OCI-LY3 (cell line): Measurements from ENCODE around the gene DCUN1D2.

Experiments
- H2AFZ ChIP-seq: fragments of 200-600, 300-600 bp; shearing (Covaris generic); 2 replicates; pipeline ENCODE4 v1.6.0; 2014; ENCODE audit warnings: antibody characterized with exemption, low read depth, low read length
- H3K27ac ChIP-seq: fragments of 200-600, 300-600 bp; sonication (generic); 2 replicates; pipeline ENCODE4 v1.5.1; 2014; ENCODE audit warnings: mild to moderate bottlenecking, low read length, moderate library complexity, mixed read lengths
- H3K27me3 ChIP-seq: fragments of 200-600, 300-600 bp; sonication (generic); 2 replicates; pipeline ENCODE4 v1.6.1; 2014; ENCODE audit warnings: low read depth, low read length, mixed read lengths
- H3K36me3 ChIP-seq: fragments of 200-600, 300-600 bp; sonication (generic); replicated peaks from 2 replicates; pipeline ENCODE3; 2014; ENCODE audit warnings: low read depth, low read length, mixed read lengths
- H3K4me1 ChIP-seq: fragments of 300-600, 200-600 bp; sonication (generic); 2 replicates; pipeline ENCODE4 v1.6.1; 2014; ENCODE audit warnings: low read length, mixed read lengths
- H3K4me2 ChIP-seq: fragments of 200-600, 300-600 bp; sonication (generic); 2 replicates; pipeline ENCODE4 v1.6.1; 2014; ENCODE audit warnings: low read length, mixed read lengths
- H3K4me3 ChIP-seq: fragments of 300-600, 200-600 bp; sonication (generic); 2 replicates; pipeline ENCODE4 v1.5.1; 2014; ENCODE audit warnings: antibody characterized with exemption, mild to moderate bottlenecking, low read length, moderate library complexity
- H3K79me2 ChIP-seq: fragments of 300-600, 200-600 bp; shearing (Covaris generic); 2 replicates; pipeline ENCODE4 v1.6.1; 2014; ENCODE audit warnings: mild to moderate bottlenecking, low read length, mixed read lengths
- H3K9ac ChIP-seq: fragments of 300-600, 200-600 bp; shearing (Covaris generic); 2 replicates; pipeline ENCODE4 v1.6.0; 2014; ENCODE audit warnings: mild to moderate bottlenecking, low read length, moderate library complexity
- H3K9me3 ChIP-seq: fragments of 200-600, 300-600 bp; shearing (Covaris generic); 2 replicates; pipeline ENCODE4 v1.6.1; 2014; ENCODE audit warnings: low read length, mixed read lengths; ENCODE audit not compliant: insufficient read depth
- H4K20me1 ChIP-seq: fragments of 200-600, 300-600 bp; sonication (generic); 2 replicates; pipeline ENCODE4 v1.6.1; 2016; ENCODE audit warnings: low read length, mixed read lengths; ENCODE audit not compliant: insufficient read depth
- EZH2phosphoT487 ChIP-seq: fragments of 200-600 bp; shearing (Covaris generic); IDR thresholded peaks from 2 replicates; pipeline ENCODE4 v1.6.1; 2018; ENCODE audit warnings: antibody characterized with exemption, mixed run types, low read depth
- TF ChIP-seq, protein P1 (sequence below): fragments of 200-600, 300-600 bp; sonication (generic); IDR thresholded peaks from 2 replicates; pipeline ENCODE4 v1.5.1; 2014; ENCODE audit warnings: antibody characterized with exemption, low read length, low read depth

Gene DCUN1D2

DNA sequence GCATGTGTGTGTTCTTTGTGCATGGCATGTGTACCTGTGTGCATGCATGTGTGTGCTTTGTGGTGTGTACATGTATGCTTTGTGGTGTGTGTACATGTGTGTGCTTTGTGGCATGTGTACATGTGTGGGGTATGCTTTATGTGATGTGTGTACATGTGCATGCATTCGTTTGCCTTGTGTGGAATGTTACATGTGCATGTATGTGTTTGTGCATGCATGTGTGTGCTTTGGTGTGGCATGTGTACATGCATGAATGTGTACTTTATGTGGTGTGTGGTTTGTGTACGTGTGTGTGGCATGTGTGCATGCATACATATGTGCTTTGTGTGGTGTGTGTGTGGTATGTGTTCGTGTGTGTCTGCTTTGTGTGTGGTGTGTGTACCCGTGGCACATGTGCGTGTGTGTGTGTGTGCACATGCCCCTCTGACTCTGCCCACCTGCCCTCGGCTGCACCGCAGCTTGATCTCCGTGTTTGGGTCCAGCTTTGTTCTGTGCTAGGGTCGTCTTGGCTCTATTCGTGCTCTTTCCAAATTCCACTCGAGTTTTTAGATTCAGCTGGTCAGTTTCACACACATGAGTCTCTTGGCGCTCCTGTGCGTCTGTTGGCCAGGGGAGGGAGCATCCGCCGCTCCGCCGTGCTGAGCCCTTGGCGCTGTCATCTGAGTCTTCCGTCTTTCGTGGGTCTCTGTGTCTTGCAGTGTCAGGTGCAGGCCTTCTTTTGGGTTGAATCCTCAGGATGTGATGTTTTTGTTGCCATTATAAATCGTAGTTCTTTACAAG, 47.6 kb upstream of the DCUN1D2 start:
- H3K4me2 ChIP-seq, result no peak overlapping the region
- H3K4me1 ChIP-seq, result no peaks in the 10 kb centered on the region
- H3K27ac ChIP-seq, result no peak overlapping the region
- H3K27me3 ChIP-seq, result no peaks in the 10 kb centered on the region
- no peak overlapping the region for H3K9ac ChIP-seq
- peaks cover 10% of the 10 kb centered on the region for H3K36me3 ChIP-seq
- no peaks in the 10 kb centered on the region for H3K79me2 ChIP-seq
- no peak for TF ChIP-seq EZH2phosphoT487
- TF ChIP-seq, protein P1, sequence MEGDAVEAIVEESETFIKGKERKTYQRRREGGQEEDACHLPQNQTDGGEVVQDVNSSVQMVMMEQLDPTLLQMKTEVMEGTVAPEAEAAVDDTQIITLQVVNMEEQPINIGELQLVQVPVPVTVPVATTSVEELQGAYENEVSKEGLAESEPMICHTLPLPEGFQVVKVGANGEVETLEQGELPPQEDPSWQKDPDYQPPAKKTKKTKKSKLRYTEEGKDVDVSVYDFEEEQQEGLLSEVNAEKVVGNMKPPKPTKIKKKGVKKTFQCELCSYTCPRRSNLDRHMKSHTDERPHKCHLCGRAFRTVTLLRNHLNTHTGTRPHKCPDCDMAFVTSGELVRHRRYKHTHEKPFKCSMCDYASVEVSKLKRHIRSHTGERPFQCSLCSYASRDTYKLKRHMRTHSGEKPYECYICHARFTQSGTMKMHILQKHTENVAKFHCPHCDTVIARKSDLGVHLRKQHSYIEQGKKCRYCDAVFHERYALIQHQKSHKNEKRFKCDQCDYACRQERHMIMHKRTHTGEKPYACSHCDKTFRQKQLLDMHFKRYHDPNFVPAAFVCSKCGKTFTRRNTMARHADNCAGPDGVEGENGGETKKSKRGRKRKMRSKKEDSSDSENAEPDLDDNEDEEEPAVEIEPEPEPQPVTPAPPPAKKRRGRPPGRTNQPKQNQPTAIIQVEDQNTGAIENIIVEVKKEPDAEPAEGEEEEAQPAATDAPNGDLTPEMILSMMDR, result no peak
- no peaks in the 10 kb centered on the region for H3K9me3 ChIP-seq
- H3K4me3 ChIP-seq, result no peak overlapping the region
- no peaks in the 10 kb centered on the region; the same call in 1 of the 2 replicates for H4K20me1 ChIP-seq
- H2AFZ ChIP-seq, result no peak overlapping the region

DNA sequence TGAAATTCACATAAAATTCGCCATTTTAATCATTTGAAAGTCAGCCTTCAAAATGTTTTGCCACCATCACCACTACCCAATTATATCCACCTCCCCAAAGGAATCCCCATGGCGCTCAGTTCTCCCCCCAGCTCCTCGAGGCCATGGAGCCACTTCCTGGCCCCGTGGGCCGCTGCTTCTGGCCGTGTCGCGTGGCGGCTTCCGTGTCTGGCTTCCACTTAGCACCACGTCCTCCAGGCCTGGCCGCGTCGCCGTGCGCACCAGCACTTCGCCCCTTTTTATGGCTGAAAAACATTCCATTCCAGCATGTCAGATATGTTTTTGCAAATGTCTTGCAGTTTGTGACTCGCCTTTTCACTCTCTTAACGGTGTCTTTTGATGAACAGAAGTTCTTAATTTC, 46.7 kb upstream of the DCUN1D2 start:
- H3K4me1 ChIP-seq, result no peaks in the 10 kb centered on the region
- H2AFZ ChIP-seq, result no peak overlapping the region
- TF ChIP-seq EZH2phosphoT487, result no peak
- TF ChIP-seq, protein P1, result no peak
- H3K36me3 ChIP-seq, result peaks cover 10% of the 10 kb centered on the region
- H4K20me1 ChIP-seq, result no peaks in the 10 kb centered on the region; the same call in 1 of the 2 replicates
- H3K79me2 ChIP-seq, result no peaks in the 10 kb centered on the region
- no peak overlapping the region for H3K4me3 ChIP-seq
- no peak overlapping the region for H3K27ac ChIP-seq
- no peaks in the 10 kb centered on the region for H3K9me3 ChIP-seq
- no peak overlapping the region for H3K9ac ChIP-seq
- H3K27me3 ChIP-seq, result no peaks in the 10 kb centered on the region
- H3K4me2 ChIP-seq, result no peak overlapping the region

DNA sequence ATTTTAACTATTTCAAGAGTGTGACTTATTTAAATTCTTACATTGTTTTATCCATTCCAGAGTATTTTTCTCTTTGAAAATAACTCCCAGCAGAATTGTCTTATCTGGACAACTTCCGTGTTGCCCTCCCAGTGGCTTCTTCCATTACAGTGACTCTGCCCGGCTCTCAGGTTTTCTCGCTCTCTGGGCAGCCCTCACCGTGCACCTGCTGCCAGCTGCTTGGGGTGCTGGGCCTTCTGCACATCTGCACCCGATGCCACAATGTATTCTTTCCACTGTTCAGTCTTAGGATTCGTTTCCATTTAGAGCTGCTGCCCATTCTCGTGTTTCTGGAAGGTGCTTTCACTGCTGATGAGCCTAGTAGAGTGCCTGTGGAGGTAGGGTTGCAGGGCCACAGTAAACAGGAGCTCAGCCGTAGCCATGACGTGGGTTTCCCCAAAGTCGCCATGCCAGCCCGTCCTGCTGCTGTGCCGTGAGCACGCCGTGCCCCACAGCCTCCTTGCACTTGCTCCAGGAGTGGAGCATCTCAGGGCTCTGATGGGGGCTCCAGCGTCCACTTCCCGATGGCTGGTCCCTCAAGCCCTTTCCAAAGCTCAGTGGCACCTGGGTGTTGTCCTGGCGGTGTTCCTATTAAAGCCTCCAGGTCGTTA, 46.1 kb upstream of the DCUN1D2 start:
- Histone ChIP-seq H3K4me2 (no peak overlapping the region), H3K9me3 (no peaks in the 10 kb centered on the region), H3K9ac (no peak overlapping the region), H4K20me1 (no peaks in the 10 kb centered on the region; the same call in 1 of the 2 replicates), H3K4me3 (no peak overlapping the region), H3K79me2 (no peaks in the 10 kb centered on the region), H3K27me3 (no peaks in the 10 kb centered on the region), H3K4me1 (no peaks in the 10 kb centered on the region), H3K36me3 (peaks cover 10% of the 10 kb centered on the region), H2AFZ (no peak overlapping the region), H3K27ac (no peak overlapping the region)
- no peak for TF ChIP-seq EZH2phosphoT487
- TF ChIP-seq, protein P1, result no peak

DNA sequence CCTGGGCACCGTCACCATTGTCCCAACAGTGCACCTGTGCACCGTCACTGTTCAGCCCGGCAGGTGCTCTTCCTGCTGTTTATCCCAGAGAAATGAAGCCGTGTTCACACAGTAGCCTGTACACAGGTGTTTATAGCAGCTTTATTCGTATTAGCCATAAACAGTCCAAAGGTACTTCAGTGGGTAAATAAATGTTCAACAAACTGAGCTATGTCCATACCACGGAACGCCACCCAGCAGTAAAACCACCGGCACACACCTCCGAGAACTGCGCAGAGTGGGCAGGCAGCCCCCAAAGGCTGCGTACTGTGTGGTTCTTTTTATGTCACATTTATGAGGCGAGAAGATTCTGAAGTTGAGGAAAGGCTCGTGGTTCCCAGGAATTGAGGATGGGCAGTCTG, 44.9 kb upstream of the DCUN1D2 start:
- H3K79me2 ChIP-seq, result no peaks in the 10 kb centered on the region
- no peak for TF ChIP-seq EZH2phosphoT487
- TF ChIP-seq, protein P1, result no peak
- no peaks in the 10 kb centered on the region; the same call in 1 of the 2 replicates for H4K20me1 ChIP-seq
- H2AFZ ChIP-seq, result no peak overlapping the region
- no peaks in the 10 kb centered on the region for H3K27me3 ChIP-seq
- no peak overlapping the region for H3K4me2 ChIP-seq
- H3K36me3 ChIP-seq, result peaks cover 4% of the 10 kb centered on the region
- no peak overlapping the region for H3K27ac ChIP-seq
- H3K4me1 ChIP-seq, result no peaks in the 10 kb centered on the region
- no peaks in the 10 kb centered on the region for H3K9me3 ChIP-seq
- H3K9ac ChIP-seq, result no peak overlapping the region
- H3K4me3 ChIP-seq, result no peak overlapping the region
